ENCODE results near the gene COL7A1.

COL7A1 gene

GRCh38 chr3:48612309-48612708, 17.2 kb upstream of the COL7A1 start:
- Histone ChIP-seq H2AFZ (no peak overlapping the region), H3K79me2 (peaks cover 8% of the 10 kb centered on the region), H3K27me3 (ENCODE audit: control insufficient read depth, insufficient read depth, low read length) (no peaks in the 10 kb centered on the region), H3K36me3 (ENCODE audit: control insufficient read depth, insufficient read depth, low read length) (no peaks in the 10 kb centered on the region), H3K4me1 (peaks cover 6% of the 10 kb centered on the region), H3K9ac (no peak overlapping the region), H3K27ac (no peak overlapping the region), H3K4me2 (ENCODE audit: low read length) (no peak overlapping the region), H3K4me3 (ENCODE audit: low read depth, low read length) (no peak overlapping the region), H3K9me3 (ENCODE audit: control insufficient read depth, low read length) (no peaks in the 10 kb centered on the region)
- no peak for TF ChIP-seq CTCF (IDR thresholded peaks at IDR 0.05)

- Histone ChIP-seq H3K36me3 (ENCODE audit: control insufficient read depth, insufficient read depth, low read length) (no peaks in the 10 kb centered on the region), H3K4me1 (peaks cover 6% of the 10 kb centered on the region), H3K79me2 (peaks cover 8% of the 10 kb centered on the region), H3K9me3 (ENCODE audit: control insufficient read depth, low read length) (no peaks in the 10 kb centered on the region), H2AFZ (peak within 1 kb of the TSS; percentile 99), H3K27ac (peak within 1 kb of the TSS; percentile 82), H3K4me2 (ENCODE audit: low read length) (peak within 1 kb of the TSS; percentile 92), H3K27me3 (ENCODE audit: control insufficient read depth, insufficient read depth, low read length) (no peaks in the 10 kb centered on the region), H3K4me3 (ENCODE audit: low read depth, low read length) (peak within 1 kb of the TSS; percentile 97), H3K9ac (peak within 1 kb of the TSS; percentile 68)
- peak; percentile 83 for TF ChIP-seq CTCF (IDR thresholded peaks at IDR 0.05)
Measured at GRCh38 chr3:48609088-48610005, 14.2 kb upstream of the COL7A1 start, which contains the start of gene UQCRC1. Gene UQCRC1 (minus strand): TSS chr3:48609646. CDS start chr3:48609620, 26 bp downstream.

GRCh38 chr3:48607519-48607918, 12.4 kb upstream of the COL7A1 start:
- no peaks in the 10 kb centered on the region for H3K9me3 ChIP-seq (ENCODE audit: control insufficient read depth, low read length)
- H3K9ac ChIP-seq = no peak overlapping the region
- H2AFZ ChIP-seq = no peak overlapping the region
- no peak overlapping the region for H3K4me2 ChIP-seq (ENCODE audit: low read length)
- H3K36me3 ChIP-seq (ENCODE audit: control insufficient read depth, insufficient read depth, low read length) = no peaks in the 10 kb centered on the region
- no peaks in the 10 kb centered on the region for H3K27me3 ChIP-seq (ENCODE audit: control insufficient read depth, insufficient read depth, low read length)
- peaks cover 6% of the 10 kb centered on the region for H3K4me1 ChIP-seq
- no peak overlapping the region for H3K27ac ChIP-seq
- peaks cover 8% of the 10 kb centered on the region for H3K79me2 ChIP-seq
- no peak overlapping the region for H3K4me3 ChIP-seq (ENCODE audit: low read depth, low read length)
- no peak for TF ChIP-seq CTCF (IDR thresholded peaks at IDR 0.05)

GRCh38 chr3:48601622-48601994, 6.5 kb upstream of the COL7A1 start:
- Histone ChIP-seq H3K9me3 (ENCODE audit: control insufficient read depth, low read length) (no peaks in the 10 kb centered on the region), H3K4me1 (no peaks in the 10 kb centered on the region), H3K9ac (no peak overlapping the region), H3K4me2 (ENCODE audit: low read length) (no peak overlapping the region), H2AFZ (no peak overlapping the region), H3K27me3 (ENCODE audit: control insufficient read depth, insufficient read depth, low read length) (no peaks in the 10 kb centered on the region), H3K36me3 (ENCODE audit: control insufficient read depth, insufficient read depth, low read length) (no peaks in the 10 kb centered on the region), H3K4me3 (ENCODE audit: low read depth, low read length) (no peak overlapping the region), H3K79me2 (no peaks in the 10 kb centered on the region), H3K27ac (no peak overlapping the region)
- TF ChIP-seq CTCF (IDR thresholded peaks at IDR 0.05) = no peak

Measured in parathyroid adenoma (tissue), 2 donors.